Bone marrow (tissue), 2 donors: ENCODE measurements around the gene GMDS.

Experiments
- DNase-seq, 2 donors: peaks; one replicate each; lab custom pipeline; 2025; lab: John Stamatoyannopoulos, UW

The GMDS gene

GRCh38 chr6:1895721-1896120 lies 349.7 kb downstream of the GMDS start:
- DNase-seq: no peak

GRCh38 chr6:1894954-1895353 lies 350.5 kb downstream of the GMDS start:
- no peak for DNase-seq

GRCh38 chr6:1893470-1894130 lies 351.8 kb downstream of the GMDS start:
- no peak for DNase-seq

DNA sequence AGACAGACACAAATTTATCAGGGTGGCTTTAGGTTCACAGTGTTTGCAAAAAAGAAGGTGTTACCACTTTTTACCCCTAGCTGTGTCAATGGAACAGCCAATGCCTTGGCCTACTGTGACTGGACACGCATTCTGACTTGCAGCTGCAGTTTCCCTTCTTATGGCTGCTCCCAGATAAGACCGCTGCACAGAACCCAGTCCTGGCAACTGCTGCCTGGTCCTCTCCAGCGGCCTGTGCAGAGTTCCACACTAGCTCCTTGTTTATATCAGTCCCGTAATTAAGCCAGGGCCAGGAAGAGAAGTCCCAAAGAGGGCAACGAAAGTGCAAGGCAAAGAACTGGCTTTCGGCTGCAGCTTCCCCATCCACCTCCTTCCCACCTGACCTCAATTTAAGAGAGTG lies 352.7 kb downstream of the GMDS start:
- DNase-seq: no peak

- no peak for DNase-seq
Measured at GRCh38 chr6:1890987-1891386, 354.4 kb downstream of the GMDS start.

DNA sequence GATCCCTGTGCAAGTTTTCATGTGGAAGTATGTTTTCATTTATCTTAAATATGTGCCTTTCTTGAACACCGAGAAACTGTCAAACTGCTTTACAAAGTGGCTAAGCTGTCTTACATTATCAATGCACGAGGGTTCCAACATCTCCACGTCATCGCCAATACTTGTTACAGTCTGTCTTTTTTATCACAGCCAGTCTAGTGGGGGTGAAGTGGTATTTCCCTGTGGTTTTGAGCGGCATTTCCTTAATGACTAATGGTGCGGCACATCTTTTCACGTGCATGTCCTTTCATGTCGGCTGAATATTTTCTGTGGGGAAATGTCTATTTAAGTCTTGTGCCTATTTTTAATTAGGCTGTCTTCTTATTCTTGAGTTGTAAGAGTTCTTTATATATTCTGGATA lies 355.3 kb downstream of the GMDS start:
- DNase-seq: no peak

DNA sequence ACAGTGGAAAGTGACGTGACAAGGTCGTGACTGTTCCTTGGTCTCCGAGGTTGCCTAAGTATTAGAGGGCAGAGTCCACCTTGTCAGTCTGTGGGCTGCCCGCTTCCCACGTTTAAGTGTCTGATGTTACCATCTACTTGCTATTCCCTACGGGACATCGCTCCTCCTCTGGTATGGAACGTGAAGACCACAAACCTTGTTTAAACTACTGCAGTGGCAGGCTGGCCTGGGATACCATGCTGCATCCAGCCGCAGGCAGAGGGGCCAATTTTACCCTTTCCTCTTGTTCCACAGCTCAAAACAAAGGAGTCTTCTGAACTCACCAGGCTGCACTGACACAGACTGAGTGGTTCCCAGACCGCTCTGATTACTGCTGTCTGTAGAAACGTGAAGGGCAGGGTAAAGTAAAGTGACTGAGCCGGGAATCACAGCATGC lies 359.8 kb downstream of the GMDS start:
- no peak for DNase-seq

GRCh38 chr6:1884313-1884712 lies 361.1 kb downstream of the GMDS start:
- DNase-seq: no peak

GRCh38 chr6:1878330-1878729 lies 367.1 kb downstream of the GMDS start:
- no peak for DNase-seq

DNA sequence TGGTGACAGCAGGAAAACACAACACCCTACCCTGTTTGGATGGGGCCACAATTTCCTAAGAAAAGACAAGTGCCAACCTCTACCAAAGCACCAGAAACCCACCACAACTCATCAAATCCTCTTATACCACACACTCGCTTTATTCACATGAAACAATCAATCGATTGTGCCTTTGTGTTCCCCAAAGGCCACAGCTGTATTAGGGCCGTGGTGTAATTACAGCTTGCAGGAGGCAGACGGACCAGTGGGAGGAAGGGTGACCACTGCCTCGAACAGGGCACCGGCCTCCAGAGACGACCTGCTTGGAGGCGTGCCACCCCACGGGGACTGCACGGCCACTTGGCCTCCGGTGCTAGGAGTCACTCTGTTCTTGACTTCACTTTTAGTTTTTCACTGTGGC lies 371.6 kb downstream of the GMDS start:
- no peak for DNase-seq

- DNase-seq: no peak
Measured at GRCh38 chr6:1872649-1873131, 372.7 kb downstream of the GMDS start.

- no peak for DNase-seq
Measured at GRCh38 chr6:1871724-1872315, 373.6 kb downstream of the GMDS start.

GRCh38 chr6:1870932-1871331 lies 374.5 kb downstream of the GMDS start:
- DNase-seq: no peak

DNA sequence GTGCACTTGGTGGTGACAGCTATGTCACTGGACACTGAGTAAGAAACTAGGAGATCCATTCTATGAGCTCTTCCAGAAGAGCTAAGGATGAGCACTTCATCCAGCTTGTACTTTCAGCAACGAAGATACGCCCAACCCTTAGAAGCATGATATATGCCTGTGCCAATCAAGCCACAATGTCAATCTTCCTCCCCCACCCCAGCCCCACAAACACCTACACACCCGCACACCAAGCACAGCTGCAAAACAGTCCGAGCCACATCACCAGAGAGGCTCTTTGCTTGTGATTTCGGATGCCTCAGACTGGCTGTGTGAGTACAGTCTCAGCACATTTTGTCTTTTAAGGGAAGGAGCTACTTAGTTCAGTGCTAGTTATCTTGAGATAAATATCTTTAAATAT lies 375.2 kb downstream of the GMDS start:
- no peak for DNase-seq

DNA sequence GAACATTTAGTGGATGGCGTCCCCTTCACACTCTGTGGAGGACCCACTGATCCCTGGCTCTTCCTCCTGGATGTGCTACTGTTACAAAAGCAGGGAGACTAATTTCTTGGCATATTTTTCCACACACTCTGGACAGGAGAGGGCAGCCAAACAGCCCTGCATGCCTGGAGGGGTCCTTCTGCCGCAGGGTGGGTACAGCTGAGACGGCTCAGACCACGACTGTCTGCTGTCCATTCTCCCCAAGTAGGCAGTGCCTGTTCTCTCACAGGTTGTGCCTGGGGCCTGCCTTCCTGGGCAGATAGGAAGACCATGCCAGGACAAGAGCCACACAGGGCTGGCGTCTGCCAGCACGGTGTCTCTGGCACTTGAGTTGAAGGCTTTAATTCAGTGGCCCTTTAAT lies 375.6 kb downstream of the GMDS start:
- no peak for DNase-seq

- DNase-seq: no peak
Measured at GRCh38 chr6:1869308-1869707, 376.1 kb downstream of the GMDS start.

GRCh38 chr6:1868561-1869261 lies 376.7 kb downstream of the GMDS start:
- no peak for DNase-seq

DNA sequence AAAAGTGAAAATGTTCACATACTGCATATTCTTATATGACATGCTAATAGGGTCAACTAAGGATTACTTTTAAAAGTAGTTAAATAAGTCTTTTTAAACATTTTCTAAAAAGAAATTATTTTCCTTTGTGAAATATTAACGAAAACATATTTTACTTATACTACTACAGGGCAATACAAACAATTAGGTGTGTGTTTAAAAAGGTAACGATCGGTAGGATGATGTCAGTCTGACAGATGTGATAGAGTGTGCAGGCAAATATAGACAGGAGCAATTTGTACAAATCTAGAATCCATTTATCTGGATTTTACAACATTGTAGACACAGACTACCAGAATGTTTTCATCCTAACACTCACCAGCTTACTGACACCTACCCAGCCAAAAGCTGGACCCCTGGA lies 378.2 kb downstream of the GMDS start:
- no peak for DNase-seq

GRCh38 chr6:1865585-1865984 lies 379.8 kb downstream of the GMDS start:
- DNase-seq: no peak

GRCh38 chr6:1864496-1864895 lies 380.9 kb downstream of the GMDS start:
- no peak for DNase-seq

- no peak for DNase-seq
Measured at GRCh38 chr6:1862411-1862810, 383.0 kb downstream of the GMDS start.

DNA sequence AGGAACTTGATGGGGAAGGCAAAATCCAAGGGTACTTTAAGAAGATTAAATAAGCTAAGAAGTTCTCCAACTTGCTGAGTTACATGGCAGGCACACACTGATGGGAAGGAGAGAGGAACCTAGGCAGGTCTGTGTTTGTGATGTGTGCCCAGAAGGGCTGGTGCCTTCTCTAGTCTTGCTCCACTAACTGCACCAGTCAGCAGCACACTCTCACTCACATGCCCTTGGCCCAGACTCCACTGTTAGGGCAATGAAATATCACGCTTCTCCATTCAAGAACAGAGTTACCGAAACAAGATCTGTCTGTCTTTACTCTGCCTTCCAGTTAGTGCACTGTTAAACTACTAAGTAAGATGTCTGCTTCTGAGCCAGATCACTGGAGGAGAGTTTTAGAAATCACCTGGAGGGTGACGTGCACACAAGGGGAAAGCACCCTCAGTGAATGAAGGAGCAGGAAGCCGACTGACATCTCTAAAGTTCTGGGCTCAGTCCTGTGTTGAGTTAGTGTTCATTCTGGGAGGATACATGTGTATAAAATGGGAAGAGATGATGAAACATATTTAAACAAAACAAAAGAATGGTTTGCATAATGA lies 384.6 kb downstream of the GMDS start:
- no peak for DNase-seq

- DNase-seq: no peak
Measured at GRCh38 chr6:1858859-1859258, 386.5 kb downstream of the GMDS start.
